ENCODE results near the gene EIF1B.
"Not testable (repeated sequence)": the region's sequence is repeated elsewhere in the genome, so short reads cannot be mapped to it uniquely, and the experiment has no call there.

The EIF1B gene

GRCh38 chr3:40309418-40309924 lies at the start of gene EIF1B:
TSS of gene EIF1B (plus strand) at chr3:40309707. CDS start at chr3:40309942, 235 bp downstream.
- peak; percentile 96 to 97 for DNase-seq (ENCODE audit: low read depth in 2 of 2)

GRCh38 chr3:40262331-40262730 lies 47.2 kb upstream of the EIF1B start:
- no peak for DNase-seq (ENCODE audit: low read depth in 2 of 2)

- DNase-seq (ENCODE audit: low read depth in 2 of 2), result no peak
Observed at GRCh38 chr3:40264451-40264850, 45.1 kb upstream of the EIF1B start.

GRCh38 chr3:40265181-40265580 lies 44.3 kb upstream of the EIF1B start:
- no peak for DNase-seq (ENCODE audit: low read depth in 2 of 2)

- DNase-seq (ENCODE audit: low read depth in 2 of 2), result no peak
Observed at GRCh38 chr3:40267937-40268724, 41.4 kb upstream of the EIF1B start.

GRCh38 chr3:40268802-40269524 lies 40.5 kb upstream of the EIF1B start:
- DNase-seq (ENCODE audit: low read depth in 2 of 2), result no peak

GRCh38 chr3:40278791-40279190 lies 30.7 kb upstream of the EIF1B start:
- no peak for DNase-seq (ENCODE audit: low read depth in 2 of 2)

GRCh38 chr3:40281995-40282394 lies 27.5 kb upstream of the EIF1B start:
- no peak for DNase-seq (ENCODE audit: low read depth in 2 of 2)

GRCh38 chr3:40283057-40283456 lies 26.4 kb upstream of the EIF1B start:
- not testable (repeated sequence) for DNase-seq (ENCODE audit: low read depth in 2 of 2)

GRCh38 chr3:40287248-40287647 lies 22.3 kb upstream of the EIF1B start:
- DNase-seq (ENCODE audit: low read depth in 2 of 2), result no peak

- peak in 1 of 2 donors; percentile 10 for DNase-seq (ENCODE audit: low read depth in 2 of 2)
Observed at GRCh38 chr3:40290396-40290795, 19.1 kb upstream of the EIF1B start.

- DNase-seq (ENCODE audit: low read depth in 2 of 2), result no peak
Observed at GRCh38 chr3:40291471-40291870, 18.0 kb upstream of the EIF1B start.

- no peak for DNase-seq (ENCODE audit: low read depth in 2 of 2)
Observed at GRCh38 chr3:40292637-40293349, 16.7 kb upstream of the EIF1B start.

- no peak for DNase-seq (ENCODE audit: low read depth in 2 of 2)
Observed at GRCh38 chr3:40294434-40294833, 15.1 kb upstream of the EIF1B start.

- DNase-seq (ENCODE audit: low read depth in 2 of 2), result no peak
Observed at GRCh38 chr3:40298075-40298474, 11.4 kb upstream of the EIF1B start.

- DNase-seq (ENCODE audit: low read depth in 2 of 2), result no peak
Observed at GRCh38 chr3:40299130-40299720, 10.3 kb upstream of the EIF1B start.

GRCh38 chr3:40299721-40300335 lies 9.7 kb upstream of the EIF1B start:
- DNase-seq (ENCODE audit: low read depth in 2 of 2), result no peak

GRCh38 chr3:40302784-40303183 lies 6.7 kb upstream of the EIF1B start:
- no peak for DNase-seq (ENCODE audit: low read depth in 2 of 2)

GRCh38 chr3:40304352-40304751 lies 5.2 kb upstream of the EIF1B start:
- no peak for DNase-seq (ENCODE audit: low read depth in 2 of 2)

- no peak for DNase-seq (ENCODE audit: low read depth in 2 of 2)
Observed at GRCh38 chr3:40306336-40306735, 3.2 kb upstream of the EIF1B start.

GRCh38 chr3:40307176-40307575 lies 2.3 kb upstream of the EIF1B start:
- DNase-seq (ENCODE audit: low read depth in 2 of 2), result no peak
